NCI-H2107 (cell line): ENCODE data around the gene IPO4.
A peak's percentile ranks its signal among the peaks of the same experiment; 100 is the strongest.

Experiments
- DNase-seq: peaks from one replicate; lab custom pipeline; 2025; lab: John Stamatoyannopoulos, UW

IPO4 gene

DNA sequence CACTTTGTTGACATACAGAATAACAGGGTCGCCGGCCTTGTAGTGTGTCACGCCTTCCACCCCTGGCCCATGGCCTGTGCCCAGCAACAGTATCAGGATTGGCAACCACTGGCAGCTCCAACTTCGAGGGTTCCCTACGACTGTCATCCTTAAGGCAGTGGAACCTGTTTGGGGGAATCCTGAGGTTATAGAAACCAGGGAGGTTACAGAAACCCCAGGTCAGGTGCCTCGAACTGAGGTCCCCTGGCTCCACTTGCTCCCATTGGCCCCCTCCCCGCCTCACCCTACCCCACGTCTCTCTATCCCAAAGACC lies 6.2 kb upstream of the IPO4 start:
- DNase-seq = no peak

DNA sequence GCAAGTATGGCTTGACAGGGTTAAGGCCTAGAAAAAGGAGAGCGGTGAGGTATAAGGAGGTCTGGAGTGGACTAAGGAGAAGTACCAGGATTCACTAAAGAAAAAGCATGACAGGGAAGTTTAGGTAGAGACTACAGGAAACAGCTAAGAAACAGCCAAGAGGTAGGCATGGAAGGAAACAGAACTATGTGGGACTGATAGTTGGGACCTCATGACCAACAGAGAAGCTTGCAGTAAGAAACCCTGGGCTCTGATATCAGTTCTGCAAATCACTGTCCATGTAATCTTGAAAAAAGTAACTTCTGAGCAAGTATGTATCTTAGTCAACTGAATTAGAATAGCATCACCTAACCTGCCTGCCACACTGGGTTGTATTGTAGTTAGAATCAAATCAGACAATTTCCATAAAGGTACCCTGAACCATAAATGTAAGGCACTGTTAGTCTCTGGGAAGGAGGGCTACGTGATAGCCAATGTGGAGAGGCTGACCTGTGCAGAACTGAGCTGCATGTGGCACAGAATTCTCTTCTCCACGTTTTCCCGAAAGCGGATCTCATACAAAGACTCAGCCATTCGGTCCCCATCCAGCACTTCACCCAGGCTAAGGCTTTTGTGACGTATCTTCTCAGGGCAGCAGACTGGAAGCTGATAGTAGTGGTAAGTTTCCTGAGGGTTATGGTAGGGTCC lies 5.7 kb upstream of the IPO4 start:
- no peak for DNase-seq

- no peak for DNase-seq
Measured at GRCh38 chr14:24192933-24193332, 4.3 kb upstream of the IPO4 start.

GRCh38 chr14:24190416-24190815 lies 1.8 kb upstream of the IPO4 start:
- no peak for DNase-seq

DNA sequence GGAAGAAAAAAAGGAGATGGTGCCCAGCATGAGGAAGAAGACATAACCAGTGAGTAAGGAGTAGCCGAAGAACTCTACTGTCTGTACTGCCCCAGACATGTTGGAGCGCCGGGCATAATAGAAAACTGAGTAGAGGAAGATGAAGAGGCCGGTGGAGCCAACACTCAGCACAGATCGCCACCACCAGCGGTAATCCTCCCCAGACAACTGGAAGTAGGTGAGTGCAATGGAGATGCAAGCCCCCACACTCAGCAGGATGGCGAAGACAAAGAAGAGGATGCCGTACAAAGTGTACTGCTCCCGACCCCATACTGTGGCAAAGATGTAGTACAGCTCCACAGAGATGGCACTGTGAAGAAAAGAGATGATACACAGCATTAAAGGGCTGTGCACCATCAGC lies 844 bp upstream of the IPO4 start:
- no peak for DNase-seq

GRCh38 chr14:24189059-24189375 lies 401 bp upstream of the IPO4 start:
- DNase-seq = no peak

DNA sequence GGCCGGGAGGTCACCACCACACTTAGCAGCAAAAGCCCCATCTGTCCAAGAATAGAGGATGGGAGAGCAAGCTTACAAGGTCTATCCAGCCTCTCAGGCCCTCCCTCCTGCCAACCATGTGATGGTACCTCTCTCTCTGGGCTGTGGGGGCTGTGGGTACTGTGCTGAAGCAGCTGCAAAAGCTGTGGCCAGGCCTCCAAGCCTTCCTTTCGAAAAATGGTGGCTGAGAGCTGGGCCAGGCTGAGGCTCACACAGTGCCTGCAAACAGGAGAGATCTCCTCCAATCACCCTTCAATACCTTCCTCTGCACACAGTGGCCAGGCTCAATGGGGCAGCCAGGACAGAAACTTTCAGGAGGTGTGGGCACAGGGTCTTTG lies 1.1 kb downstream of the IPO4 start:
- no peak for DNase-seq

DNA sequence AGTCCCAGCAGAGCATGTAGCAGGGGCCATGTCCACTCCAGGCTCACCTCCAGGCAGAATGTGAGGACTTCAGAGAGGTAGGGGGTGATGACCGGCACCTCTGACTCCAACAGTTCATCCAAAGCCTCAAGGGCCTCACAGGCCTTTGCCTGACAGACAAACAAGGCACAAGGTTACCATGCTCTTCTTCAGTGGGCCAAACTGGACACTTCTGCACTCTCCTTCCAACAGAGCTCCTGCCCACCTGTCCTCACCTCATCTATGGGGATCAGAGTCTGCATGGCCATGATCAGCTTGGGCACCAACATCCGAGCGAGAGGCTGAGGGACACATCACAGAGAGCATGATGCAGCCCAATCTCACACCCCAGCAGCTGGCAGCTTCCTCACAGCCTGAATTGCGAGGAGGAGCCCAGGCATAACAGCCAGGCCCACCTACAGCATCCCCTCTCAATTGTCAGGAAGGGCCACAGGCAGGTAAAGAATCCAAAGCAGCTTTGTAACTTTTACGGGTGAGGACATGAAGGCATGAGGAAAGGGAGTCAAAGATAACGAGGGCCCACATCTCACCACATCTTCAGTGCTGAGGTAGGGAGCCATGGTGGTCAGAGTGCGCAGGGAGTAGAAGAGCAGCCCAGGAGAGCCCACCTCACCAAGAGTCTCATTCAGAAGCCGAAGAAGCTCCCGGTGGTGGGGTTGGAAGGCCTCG lies 1.6 kb downstream of the IPO4 start:
- DNase-seq = no peak

GRCh38 chr14:24185741-24186140 lies 2.9 kb downstream of the IPO4 start:
- DNase-seq = no peak

GRCh38 chr14:24185026-24185425 lies 3.6 kb downstream of the IPO4 start:
- no peak for DNase-seq

DNA sequence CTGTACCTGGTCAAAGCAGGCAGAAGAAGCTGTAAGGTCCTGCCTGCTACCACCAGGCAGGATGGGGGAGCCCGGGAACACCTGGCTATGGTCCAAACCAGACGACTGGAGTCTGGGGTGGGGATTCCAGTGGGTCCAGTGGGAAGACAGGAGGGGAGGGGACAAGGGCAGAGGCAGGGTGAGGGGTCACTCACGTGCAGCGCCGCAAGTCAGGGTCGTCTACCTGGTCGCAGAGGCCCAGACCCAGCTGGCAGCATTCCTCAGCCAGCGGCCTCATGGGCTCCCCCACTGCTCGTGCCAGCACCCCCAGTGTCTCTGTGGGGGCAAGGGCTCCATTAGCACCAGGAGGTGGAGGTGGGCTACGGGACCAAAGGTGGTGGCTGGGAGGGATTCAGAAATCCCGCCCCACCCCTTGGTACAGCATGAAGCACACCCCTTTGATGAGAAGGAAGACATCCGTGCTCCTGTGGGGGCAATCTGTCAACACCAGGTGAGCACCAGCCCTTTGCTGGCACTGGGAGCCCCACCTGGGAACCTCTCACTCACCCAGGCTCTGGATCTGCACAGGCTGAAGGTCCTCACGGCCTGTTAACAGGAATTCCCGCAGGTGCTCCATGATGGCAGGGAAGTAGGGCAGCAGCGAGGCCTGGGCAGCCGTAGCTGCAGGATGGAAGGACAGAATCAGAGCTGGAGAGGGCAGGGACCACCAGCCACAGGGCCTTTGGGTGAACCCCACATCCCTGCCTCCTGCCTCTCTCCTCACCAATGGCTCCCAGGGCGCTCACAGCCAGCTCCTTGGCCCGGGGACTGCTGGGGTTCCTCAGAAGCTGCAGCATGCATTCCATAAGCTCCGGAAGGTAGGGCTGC lies 4.3 kb downstream of the IPO4 start:
- no peak for DNase-seq

GRCh38 chr14:24183014-24183481 lies 5.6 kb downstream of the IPO4 start:
- no peak for DNase-seq

GRCh38 chr14:24182110-24182882 lies 6.3 kb downstream of the IPO4 start:
- no peak for DNase-seq

DNA sequence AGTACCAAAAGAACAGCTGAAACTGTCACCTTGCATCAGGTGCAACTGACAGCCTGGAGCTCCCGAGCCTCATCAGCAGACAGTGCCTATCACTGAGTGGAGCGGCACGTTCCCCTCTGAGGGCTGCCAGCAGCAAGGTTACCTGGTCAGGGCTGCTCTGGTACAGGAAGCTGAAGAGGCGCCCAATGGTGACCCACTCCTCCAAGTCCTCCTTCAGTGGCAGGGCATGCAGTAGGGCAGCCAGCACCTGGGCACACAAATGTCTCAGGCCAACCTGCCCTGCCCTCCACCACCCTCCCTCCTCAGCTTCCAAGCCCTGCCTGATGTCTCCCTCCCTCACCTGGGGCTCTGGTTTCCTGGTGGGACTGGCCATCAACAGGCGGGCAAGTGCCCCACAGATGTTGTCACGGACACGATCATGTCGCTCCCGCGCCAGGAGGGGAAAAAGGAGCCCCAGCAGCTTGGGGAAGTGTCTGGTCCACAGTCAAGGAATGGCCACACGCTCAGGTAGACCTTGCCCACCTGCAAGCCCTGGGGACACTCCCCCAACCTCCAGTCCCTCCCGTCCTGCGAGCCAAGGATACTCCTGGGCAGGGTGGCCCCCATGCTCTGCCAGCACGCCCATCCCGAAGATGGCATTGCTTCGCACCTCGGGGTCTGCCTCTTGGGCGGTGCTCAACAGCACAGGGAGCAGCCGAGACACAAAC lies 7.1 kb downstream of the IPO4 start:
- DNase-seq = no peak

GRCh38 chr14:24179961-24180796 lies 8.4 kb downstream of the IPO4 start:
- DNase-seq = peak; percentile 75

GRCh38 chr14:24179294-24179960 lies 9.2 kb downstream of the IPO4 start:
- no peak for DNase-seq

- no peak for DNase-seq
Measured at GRCh38 chr14:24178399-24179178, 10.0 kb downstream of the IPO4 start.

GRCh38 chr14:24177891-24178290 lies 10.7 kb downstream of the IPO4 start:
- no peak for DNase-seq

DNA sequence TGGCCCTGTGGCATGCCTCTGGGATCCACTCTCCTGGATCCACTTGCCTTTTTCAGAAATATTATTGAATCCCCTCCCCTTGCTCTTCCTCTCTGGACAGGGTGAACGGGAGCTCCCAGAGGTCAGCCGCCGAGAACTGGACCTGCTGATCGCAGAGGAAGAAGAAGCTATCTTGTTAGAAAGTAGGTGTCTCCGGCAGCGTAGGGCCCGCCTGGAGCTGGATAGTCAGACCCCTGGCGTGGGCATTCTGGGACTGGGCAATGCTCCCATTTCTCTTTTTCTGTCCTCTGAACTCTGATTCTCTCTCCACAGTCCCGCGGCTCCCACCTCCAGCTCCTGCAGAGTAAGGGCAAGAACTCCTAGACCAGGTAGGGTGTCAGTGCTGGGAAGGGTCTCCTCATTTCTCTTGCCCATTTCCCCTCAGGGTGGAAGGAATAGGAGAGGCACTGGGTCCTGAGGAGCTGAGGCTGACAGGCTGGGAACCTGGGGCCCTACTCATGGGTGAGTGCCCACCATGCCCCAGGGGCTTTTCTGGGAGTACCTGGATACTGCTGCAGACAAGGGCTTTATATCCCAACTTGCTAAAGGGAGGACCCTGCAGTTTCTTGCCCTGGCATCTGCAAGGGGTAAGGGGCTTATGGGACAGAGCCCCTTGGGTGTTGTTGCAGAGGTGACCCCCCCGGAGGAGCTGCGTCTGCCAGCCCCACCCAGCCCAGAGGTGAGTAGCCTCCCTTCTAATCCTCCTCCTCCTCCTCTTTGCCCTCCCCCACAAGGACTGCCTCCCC lies 11.4 kb downstream of the IPO4 start:
- DNase-seq = no peak
